Measurements from ENCODE around the gene BRD2. TPM values are rescaled to one million over a fixed set of nuclear protein-coding genes. Genes with fewer than 3 reads are reported as not detected.

BRD2 gene
- total and polyA plus RNA-seq, 2 donors (not counting 1 experiment from before 2014, with no cell fraction given): 474 to 620 TPM

- Mint-ChIP-seq H3K4me1 (peaks cover 9% of the 10 kb centered on the region), H3K27ac (no peak overlapping the region), H3K4me3 (no peak overlapping the region), H3K9me3 (ENCODE audit: insufficient read depth) (no peaks in the 10 kb centered on the region), H3K27me3 (peaks cover 4% of the 10 kb centered on the region)
- DNase-seq (no peak), ATAC-seq (ENCODE audit: low read depth) (no peak)
- H3K4me3 ChIP-seq (ENCODE audit: control extremely low read depth in 1 of 5, extremely low read depth in 1 of 5, insufficient read depth in 1 of 5, low read depth in 2 of 5, low read length in 4 of 5): no peak overlapping the region
- no peak overlapping the region for H3K27ac ChIP-seq (ENCODE audit: low read length in 2 of 2)
- H2AFZ ChIP-seq (ENCODE audit: insufficient read depth, low read depth, low read length, poor library complexity, severe bottlenecking): no peak overlapping the region
- ChIA-PET CTCF (interaction anchor here (0.7 to 1.2 kb wide), 3 partner anchors 48 to 152 kb away, joined by 3 read pairs; no protein-coding TSS in a partner anchor), POLR2A (interaction anchor here (0.6 kb wide), 1 partner anchor 213 kb away, joined by 4 read pairs; no protein-coding TSS in a partner anchor)
- intact Hi-C loops (cut with micrococcal nuclease): loop anchor here (10.0 kb wide), 1 partner anchor 1159 kb away; no protein-coding TSS in a partner anchor
- no peaks in the 10 kb centered on the region for H4K20me1 ChIP-seq (ENCODE audit: control insufficient read depth, insufficient read depth, low read length, poor library complexity, severe bottlenecking)
- TF ChIP-seq, protein P1, sequence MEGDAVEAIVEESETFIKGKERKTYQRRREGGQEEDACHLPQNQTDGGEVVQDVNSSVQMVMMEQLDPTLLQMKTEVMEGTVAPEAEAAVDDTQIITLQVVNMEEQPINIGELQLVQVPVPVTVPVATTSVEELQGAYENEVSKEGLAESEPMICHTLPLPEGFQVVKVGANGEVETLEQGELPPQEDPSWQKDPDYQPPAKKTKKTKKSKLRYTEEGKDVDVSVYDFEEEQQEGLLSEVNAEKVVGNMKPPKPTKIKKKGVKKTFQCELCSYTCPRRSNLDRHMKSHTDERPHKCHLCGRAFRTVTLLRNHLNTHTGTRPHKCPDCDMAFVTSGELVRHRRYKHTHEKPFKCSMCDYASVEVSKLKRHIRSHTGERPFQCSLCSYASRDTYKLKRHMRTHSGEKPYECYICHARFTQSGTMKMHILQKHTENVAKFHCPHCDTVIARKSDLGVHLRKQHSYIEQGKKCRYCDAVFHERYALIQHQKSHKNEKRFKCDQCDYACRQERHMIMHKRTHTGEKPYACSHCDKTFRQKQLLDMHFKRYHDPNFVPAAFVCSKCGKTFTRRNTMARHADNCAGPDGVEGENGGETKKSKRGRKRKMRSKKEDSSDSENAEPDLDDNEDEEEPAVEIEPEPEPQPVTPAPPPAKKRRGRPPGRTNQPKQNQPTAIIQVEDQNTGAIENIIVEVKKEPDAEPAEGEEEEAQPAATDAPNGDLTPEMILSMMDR (IDR thresholded peaks at IDR 0.05): no peak
- TF ChIP-seq EZH2 (IDR thresholded peaks at IDR 0.05; ENCODE audit: borderline replicate concordance, insufficient read depth, low read depth, low read length, poor library complexity, severe bottlenecking): no peak
- H3K36me3 ChIP-seq (replicated peaks in 1 of 2; ENCODE audit: control extremely low read depth in 1 of 2, control insufficient read depth in 1 of 2, extremely low read depth in 1 of 2, insufficient read depth in 2 of 2, low read length in 1 of 2): no peaks in the 10 kb centered on the region
- H3K27me3 ChIP-seq (replicated peaks in 1 of 4; ENCODE audit: control extremely low read depth in 1 of 4, control insufficient read depth in 3 of 4, insufficient read depth in 4 of 4, low read length in 3 of 4): no peaks in the 10 kb centered on the region
- H3K79me2 ChIP-seq (ENCODE audit: control insufficient read depth, insufficient read depth, low read length): no peaks in the 10 kb centered on the region
- peaks cover 7 to 9% of the 10 kb centered on the region in 2 donors for H3K4me1 ChIP-seq (ENCODE audit: control insufficient read depth in 2 of 2, insufficient read depth in 2 of 2, low read length in 2 of 2)
- H3K9me3 ChIP-seq (ENCODE audit: control extremely low read depth in 1 of 3, control insufficient read depth in 2 of 3, insufficient read depth in 1 of 3, low read length in 2 of 3): no peaks in the 10 kb centered on the region
- H3K9ac ChIP-seq (ENCODE audit: low read length): no peak overlapping the region
- H3K4me2 ChIP-seq (replicated peaks; ENCODE audit: low read depth, low read length, poor library complexity, severe bottlenecking): no peak overlapping the region
- WGBS (ENCODE audit: insufficient coverage): no CpG with 5 or more reads among the region's 2 CpGs
These were observed 27.1 kb downstream of the BRD2 start for GRCh38 chr6:32995448-32995847.

GRCh38 chr6:33000055-33000454 lies 31.7 kb downstream of the BRD2 start:
- Histone ChIP-seq H3K4me3 (ENCODE audit: control extremely low read depth in 1 of 5, extremely low read depth in 1 of 5, insufficient read depth in 1 of 5, low read depth in 2 of 5, low read length in 4 of 5) (no peak overlapping the region), H3K79me2 (ENCODE audit: control insufficient read depth, insufficient read depth, low read length) (no peaks in the 10 kb centered on the region), H3K4me2 (replicated peaks; ENCODE audit: low read depth, low read length, poor library complexity, severe bottlenecking) (peak overlapping the region; percentile 52), H3K9me3 (ENCODE audit: control extremely low read depth in 1 of 3, control insufficient read depth in 2 of 3, insufficient read depth in 1 of 3, low read length in 2 of 3) (no peaks in the 10 kb centered on the region), H3K9ac (ENCODE audit: low read length) (no peak overlapping the region), H4K20me1 (ENCODE audit: control insufficient read depth, insufficient read depth, low read length, poor library complexity, severe bottlenecking) (no peaks in the 10 kb centered on the region), H3K27me3 (replicated peaks in 1 of 4; ENCODE audit: control extremely low read depth in 1 of 4, control insufficient read depth in 3 of 4, insufficient read depth in 4 of 4, low read length in 3 of 4) (no peaks in the 10 kb centered on the region), H3K4me1 (ENCODE audit: control insufficient read depth in 2 of 2, insufficient read depth in 2 of 2, low read length in 2 of 2) (peaks cover 10 to 13% of the 10 kb centered on the region in 2 donors), H3K36me3 (replicated peaks in 1 of 2; ENCODE audit: control extremely low read depth in 1 of 2, control insufficient read depth in 1 of 2, extremely low read depth in 1 of 2, insufficient read depth in 2 of 2, low read length in 1 of 2) (peaks cover 0 to 8% of the 10 kb centered on the region in 2 experiments), H3K27ac (ENCODE audit: low read length in 2 of 2) (peak overlapping the region in 1 of 2 donors; percentile 31), H2AFZ (ENCODE audit: insufficient read depth, low read depth, low read length, poor library complexity, severe bottlenecking) (peak overlapping the region; percentile 9)
- ChIA-PET POLR2A (interaction anchor here (0.7 to 2.0 kb wide), 4 partner anchors 9 to 149 kb away, joined by 3 to 11 read pairs (median 6); partner anchors contain the start of gene HLA-DOA), CTCF (interaction anchor here (0.6 to 7.8 kb wide), 50 partner anchors 8 to 1164 kb away, joined by 3 to 122 read pairs (median 5); partner anchors contain the start of genes HLA-DMA, HLA-DPB1, HSD17B8 and RGL2)
- Mint-ChIP-seq H3K4me1 (peaks cover 21% of the 10 kb centered on the region), H3K4me3 (peak overlapping the region; percentile 11), H3K27me3 (no peaks in the 10 kb centered on the region), H3K27ac (peak overlapping the region; percentile 53), H3K9me3 (ENCODE audit: insufficient read depth) (no peaks in the 10 kb centered on the region)
- DNase-seq: peak; percentile 79
- 29% methylated on average over 6 of the region's 8 CpGs for WGBS (ENCODE audit: insufficient coverage)
- peak; percentile 94 for ATAC-seq (ENCODE audit: low read depth)
- TF ChIP-seq, protein P1 (IDR thresholded peaks at IDR 0.05): peak; percentile 70
- no peak for TF ChIP-seq EZH2 (IDR thresholded peaks at IDR 0.05; ENCODE audit: borderline replicate concordance, insufficient read depth, low read depth, low read length, poor library complexity, severe bottlenecking)
- intact Hi-C loops (cut with micrococcal nuclease): loop anchor here (1.0 kb wide), 5 partner anchors 14 to 248 kb away; no protein-coding TSS in a partner anchor

Measured in B cell (primary cell).